HG03135 (cell line): ENCODE measurements around the gene RAB10.
A peak's percentile ranks its signal among the peaks of the same experiment; 100 is the strongest.
"Not testable (repeated sequence)": the region's sequence is repeated elsewhere in the genome, so short reads cannot be mapped to it uniquely, and the experiment has no call there.

Source experiments
- ATAC-seq: cut with Tn5 transposase; IDR thresholded peaks from one replicate; pipeline ENCODE4 v1.9.1; 2021; ENCODE audit warnings: mild to moderate bottlenecking, moderate library complexity; ENCODE audit not compliant: unreplicated experiment

RAB10 gene

DNA sequence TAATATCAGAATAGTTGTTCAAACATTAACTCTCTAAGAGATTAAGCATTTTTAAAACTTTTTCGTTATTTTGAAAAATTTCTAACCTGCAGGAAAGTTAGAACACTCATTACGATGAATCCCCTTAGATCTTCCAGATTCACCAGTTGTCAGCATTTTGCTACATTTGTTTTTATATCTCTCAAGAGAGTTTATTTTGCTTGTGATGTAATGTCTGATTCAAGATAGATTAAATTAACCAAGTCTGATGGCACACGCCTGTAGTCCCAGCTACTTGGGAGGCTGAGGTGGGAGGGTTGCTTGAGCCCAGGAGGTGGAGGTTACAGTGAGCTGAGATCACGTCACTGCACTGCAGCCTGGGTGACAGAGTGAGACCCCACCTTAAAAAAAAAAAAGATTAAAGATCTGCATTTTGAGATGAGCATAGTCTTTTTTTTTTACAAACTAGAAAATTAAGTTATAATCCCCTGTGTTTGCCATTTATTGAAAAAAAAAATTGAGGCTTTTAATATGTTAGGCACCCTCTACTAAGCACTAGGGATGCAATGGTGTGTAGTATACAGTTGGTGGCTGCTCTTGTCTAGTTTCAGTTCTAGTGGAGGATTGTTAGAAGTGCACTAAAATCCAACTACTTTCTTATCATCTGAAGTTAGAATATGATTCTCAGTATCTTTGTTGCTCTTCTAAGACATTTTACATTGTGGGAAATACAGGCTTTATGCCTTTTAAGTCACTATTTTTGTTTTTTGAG lies 20.9 kb downstream of the RAB10 start:
- no peak for ATAC-seq

DNA sequence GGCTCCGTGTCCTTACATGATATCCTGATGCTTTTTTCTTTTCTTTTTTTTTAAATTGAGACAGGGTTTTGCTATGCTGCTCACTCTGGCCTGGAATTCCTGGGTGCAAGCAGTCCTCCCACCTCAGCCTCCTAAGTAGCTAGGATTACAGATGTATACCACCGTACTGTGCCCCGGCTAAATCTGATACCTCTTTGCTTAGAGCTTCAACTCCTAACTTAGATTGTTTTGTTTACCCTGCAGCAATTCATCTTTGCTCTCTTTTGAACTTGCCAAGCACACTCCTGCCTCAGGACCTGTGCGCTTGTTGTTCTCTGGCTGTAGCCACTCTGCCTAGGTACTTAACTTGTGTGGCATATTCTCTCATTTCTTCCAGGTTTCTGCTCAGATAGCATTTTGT lies 24.5 kb downstream of the RAB10 start:
- no peak for ATAC-seq

DNA sequence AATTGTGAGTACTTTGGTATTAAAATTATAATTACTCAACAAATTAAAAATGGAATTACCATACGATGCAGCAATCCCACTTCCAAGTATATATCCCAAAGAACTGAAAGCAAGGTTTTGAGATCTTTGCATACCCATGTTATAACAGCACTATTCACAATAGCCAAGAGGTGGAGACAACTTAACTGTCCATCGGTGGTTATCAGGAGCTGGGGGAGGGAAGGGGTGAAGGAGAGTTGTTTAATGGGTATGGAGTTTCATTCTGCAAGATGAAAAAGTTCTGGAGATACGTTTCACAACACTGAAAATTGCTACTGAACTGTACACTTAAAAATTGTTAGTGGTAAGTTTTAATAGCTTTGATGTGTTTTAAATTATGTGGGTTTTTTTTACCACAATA lies 25.7 kb downstream of the RAB10 start:
- no peak for ATAC-seq

DNA sequence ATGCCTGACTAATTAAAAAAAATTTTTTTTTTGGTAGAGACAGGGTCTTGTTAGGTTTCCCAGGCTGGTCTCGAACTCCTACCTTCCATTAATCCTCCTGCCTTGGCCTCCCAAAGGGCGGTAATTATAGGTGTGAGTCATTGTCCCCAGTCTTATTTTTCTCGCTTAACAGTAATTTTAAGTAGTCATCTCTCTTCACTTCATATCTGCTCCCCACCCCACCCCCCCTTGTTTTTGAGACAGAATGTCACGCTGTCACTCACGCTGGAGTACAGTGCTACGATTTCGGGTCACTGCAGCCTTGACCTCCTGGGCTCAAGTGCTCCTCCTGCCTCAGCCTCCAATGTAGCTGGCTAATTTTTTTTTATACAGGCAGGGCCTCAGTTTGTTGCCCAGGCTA lies 27.7 kb downstream of the RAB10 start:
- ATAC-seq, result no peak

DNA sequence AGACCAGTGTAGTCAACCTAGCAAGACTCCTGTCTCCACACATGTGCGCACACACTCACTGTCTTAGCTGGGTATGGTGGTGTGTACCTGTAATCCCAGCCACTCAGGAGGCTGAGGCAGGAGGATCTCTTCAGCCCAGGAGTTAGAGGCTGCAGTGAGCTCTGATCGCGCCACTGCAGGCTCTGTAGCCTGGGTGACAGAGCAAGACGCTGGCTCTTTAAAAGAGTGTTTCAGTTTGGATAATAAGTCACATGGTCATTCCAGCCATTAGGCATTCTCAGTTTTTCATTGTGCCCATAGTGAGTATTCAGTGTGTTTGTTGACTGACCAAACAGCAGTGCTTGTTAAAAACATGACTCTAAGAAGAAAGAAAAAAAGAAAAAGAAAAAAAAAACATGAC lies 31.0 kb downstream of the RAB10 start:
- ATAC-seq, result no peak

DNA sequence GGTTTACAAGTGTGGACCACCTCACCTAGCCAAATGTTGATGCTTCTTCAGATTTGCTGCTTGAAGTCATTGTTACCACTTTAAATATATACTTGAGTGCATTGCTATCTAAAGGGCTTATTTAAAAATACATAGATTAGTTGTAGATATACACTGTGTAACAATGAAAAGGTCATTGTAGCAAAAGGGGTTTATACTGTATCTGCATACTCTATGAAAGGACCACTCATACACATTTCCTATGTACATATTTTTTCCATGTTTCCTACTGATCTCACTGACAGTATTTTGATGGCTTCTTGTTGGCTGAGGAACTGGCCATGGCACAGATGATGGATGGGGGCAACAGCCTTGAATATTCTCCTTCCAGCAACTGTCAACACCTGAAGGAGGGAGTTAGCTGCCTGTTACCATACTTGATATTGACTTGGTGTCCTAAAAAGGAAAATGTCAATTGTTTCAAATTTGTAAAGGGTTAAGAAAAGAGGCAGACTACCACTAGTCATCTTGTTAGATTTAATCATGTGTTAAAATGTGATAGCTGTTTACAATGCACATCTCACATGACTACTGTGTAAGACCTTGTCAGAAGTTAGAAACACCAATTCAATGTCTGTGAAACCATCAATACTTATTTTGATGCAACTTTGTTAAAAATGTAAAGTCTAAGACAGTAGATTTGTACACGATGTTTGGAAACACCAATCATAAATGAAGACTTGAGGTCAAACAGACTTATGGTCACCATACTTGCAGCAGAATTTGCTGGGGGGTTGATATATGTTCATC lies 33.5 kb downstream of the RAB10 start:
- no peak for ATAC-seq

DNA sequence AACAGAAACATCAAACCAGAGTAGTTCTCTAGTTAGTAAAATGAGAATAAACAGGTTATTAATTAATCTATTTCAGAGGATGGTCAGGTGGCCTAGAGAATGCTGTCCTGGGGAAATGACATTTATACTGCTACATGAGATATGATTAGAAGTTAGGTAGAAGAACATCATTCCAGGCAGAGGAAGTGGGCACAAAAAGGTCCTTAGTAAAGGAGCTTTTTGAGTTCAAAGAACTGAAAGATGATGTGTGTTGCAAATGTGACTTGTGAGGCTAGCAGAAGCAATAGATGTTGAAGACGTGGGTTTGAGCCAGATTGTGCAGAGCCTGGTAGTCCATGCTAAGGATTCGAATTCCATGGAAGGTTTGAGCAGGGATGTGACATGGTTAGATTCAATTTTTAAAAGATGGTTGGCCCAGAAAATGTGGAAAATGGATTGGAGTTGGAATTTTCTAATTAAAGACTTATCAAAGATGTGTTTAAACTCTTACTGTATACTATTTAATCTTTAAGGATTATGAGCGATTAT lies 34.2 kb downstream of the RAB10 start:
- no peak for ATAC-seq

DNA sequence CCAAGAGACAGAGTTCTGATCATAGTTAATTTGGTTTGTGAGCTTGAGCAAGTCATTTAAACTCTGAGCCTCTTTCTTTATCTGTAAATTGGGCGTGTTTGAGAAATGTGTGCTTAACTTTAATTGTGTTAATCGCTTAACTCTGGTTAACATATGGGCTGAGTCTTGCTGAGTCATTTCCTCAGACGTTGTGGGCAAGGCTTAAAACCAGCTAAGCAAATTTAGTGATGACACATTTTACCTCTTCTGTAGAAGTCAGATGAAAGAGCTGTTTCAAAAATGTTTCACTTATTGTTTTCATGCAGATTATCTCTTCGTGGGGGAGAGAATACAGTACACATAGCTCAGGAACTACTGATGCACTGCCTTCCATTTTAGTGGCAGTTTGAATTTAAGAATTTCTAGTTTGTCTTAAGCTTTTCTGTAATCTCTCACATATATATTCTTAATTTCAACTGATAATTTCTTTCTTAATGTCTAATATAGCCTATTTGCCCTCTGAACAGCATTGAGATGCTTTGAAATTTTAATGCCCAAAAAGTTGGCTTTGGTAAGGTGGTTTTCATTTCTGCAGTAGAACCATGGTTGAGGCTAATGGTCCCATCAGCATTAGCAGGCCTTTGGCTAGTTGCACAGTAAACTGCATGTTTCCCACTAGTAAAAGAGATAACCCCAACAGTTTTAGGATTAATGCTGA lies 34.9 kb downstream of the RAB10 start:
- peak; percentile 82 for ATAC-seq

DNA sequence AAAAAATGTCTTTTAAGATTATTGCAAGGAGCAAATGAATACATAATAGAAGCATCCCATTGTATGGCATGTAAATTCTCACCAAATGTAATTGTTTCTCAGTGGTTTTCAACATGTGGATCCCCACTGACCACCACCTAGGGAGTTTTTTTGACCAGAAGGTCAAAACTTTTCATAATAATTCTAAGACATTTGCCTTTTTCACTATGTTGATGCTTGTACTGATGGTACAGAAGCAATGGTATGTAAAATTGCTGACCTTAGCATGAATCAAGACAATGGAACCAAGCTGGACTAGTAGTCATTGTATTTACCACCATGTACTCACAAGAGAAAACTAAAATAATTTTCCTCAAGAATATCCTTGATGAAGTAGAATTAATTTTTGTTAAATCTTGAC lies 36.8 kb downstream of the RAB10 start:
- ATAC-seq, result no peak

DNA sequence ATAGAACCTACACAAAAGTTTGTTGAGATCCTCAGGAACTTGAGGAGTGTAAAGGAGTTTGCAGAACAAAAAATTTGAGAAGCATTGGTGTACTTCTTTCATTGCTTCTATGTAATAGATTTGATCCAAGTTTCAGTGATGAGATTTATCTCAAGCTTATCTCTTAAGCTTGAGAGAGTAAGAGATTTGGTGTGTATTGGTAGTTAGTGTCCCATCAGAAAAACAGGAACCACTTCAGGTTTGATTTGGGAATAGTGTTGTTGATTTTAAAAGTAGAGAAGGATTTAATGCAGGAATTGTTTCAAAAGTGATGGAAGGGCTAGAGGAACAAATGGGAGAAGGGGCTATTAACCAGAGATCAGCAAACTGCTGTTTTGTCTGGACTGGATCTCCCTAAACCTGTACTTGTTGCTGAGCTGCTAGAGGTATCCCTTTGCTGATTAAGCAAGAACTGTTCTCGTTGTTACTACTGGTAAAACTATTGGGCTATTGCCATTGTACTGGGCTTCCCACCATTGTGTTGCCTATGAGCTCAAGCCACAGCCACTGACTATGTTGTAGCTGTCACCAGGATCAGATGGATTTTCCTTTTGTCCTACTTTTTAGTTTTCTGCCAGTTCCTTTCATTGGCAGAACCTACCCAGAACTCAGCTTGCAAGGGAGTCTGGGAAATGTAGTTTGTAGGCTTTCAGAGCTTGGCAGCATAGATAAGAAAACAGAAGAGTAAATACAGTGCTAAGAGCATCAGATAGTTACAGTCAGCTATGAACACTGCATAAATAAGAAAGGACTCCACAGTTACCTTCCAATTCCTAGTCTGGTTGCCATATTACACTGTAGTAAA lies 39.3 kb downstream of the RAB10 start:
- no peak for ATAC-seq

DNA sequence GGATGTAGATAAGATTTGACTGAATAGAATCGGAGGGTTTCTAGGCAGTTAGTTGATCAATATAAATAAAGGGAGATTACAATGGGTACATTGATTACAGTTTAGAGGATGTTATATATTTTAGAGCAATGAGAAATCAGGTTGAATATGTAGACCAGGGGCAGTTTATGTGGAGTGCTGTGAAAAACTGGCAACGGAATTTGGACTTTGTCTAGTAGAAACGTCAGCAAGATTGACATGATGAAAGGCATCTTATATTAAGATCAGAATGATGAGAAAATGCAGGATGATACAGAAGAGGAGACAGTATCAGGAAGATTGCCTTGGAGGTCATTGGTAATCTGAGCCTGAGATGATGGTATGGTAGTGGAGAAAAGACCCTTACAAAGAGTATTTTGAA lies 39.9 kb downstream of the RAB10 start:
- ATAC-seq, result no peak

DNA sequence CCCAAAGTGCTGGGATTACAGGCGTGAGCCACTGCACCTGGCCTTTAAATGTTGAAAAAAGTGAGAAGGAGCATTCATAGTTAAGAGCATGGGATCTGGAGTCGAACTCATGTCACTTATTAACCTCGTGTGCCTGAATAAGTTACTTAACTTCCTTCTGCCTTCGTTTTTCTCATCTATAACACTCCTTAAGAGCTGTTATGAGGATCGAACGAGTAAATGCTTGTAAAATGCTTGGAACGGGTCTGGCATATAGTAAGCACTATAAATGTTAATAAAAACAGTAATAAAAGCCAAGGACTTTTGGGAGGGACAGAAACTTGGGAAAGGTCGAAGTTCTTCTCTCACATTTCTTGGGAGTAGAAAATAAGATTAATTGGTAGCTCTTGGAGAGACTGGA lies 40.8 kb downstream of the RAB10 start:
- no peak for ATAC-seq

DNA sequence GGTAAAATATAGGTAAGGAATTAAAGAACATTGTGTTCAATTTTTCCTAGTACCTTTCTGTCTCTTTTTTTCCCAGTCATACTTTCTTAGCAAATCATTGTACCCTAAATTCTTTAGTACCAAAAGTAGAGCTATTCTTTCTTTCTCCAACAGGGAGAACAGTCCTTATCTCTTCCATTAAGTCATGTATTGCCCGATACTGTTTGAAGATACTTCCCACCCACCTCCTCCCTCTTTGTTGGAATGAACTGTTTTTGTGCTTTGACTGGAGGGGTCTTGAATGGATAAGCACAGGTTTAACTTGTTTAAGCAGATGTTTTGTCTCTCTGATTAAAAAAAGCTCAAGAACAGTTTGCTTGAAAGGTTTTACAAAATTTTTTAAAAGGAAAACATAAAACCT lies 41.3 kb downstream of the RAB10 start:
- ATAC-seq, result no peak

DNA sequence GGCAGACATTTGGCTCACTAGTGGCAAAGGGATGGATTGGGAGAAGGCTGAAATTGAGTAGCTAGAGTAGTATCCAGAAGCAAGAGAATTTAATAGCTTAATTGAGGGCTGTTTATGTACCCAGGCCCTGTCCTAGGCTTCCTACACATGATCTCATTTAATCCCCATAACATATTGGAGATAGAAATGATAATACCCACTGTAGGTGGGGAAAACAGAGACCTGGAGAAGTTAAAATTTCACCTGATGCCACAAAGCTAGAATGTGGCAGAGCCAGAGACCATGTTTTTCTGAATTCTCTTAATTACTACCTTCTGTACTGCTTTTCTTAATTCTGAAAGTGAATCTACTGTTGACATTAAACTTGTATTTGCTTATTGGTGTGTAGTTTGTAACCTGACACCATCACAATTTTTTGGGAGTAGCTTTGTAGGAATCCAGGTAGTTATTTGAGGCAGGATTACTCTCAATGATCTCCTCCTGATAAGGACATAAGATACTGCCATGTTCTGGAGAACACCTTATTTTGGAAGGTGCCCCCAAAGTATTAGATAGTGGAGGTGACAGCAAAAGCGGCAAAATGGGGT lies 42.2 kb downstream of the RAB10 start:
- no peak for ATAC-seq

DNA sequence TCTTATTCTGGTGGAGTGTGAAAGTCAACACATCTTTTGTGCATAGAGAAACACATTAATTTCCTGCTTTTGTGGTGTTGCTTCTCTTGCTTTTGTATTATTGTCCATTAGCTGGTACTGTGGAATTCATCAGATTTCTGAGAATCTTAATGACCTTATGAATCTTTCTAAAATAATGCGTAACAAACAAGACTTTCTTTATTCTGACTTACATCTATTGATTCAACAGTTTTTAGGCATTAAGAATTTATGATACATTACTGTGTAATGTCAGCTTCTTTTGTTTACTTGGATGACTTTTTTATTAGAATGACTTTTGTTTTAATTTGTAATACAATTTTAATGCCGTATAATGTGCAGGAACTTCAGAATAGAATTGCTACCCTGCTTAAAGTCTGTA lies 43.4 kb downstream of the RAB10 start:
- ATAC-seq, result no peak

DNA sequence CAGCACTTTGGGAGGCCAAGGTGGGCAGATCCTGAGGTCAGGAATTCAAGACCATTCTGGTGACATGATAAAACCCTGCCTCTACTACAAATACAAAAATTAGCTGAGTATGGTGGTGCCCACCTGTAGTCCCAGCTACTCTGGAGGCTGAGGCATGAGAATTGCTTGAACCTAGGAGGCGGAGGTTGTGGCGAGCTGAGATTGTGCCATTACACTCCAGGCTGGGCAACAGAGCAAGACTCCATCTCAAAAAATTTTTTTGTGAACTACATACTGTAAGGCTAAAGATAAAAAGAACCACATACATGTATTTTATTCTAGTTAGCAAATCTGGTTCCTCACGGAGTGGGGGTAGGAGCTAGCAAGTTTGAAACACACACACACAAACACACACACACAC lies 45.1 kb downstream of the RAB10 start:
- ATAC-seq, result no peak

DNA sequence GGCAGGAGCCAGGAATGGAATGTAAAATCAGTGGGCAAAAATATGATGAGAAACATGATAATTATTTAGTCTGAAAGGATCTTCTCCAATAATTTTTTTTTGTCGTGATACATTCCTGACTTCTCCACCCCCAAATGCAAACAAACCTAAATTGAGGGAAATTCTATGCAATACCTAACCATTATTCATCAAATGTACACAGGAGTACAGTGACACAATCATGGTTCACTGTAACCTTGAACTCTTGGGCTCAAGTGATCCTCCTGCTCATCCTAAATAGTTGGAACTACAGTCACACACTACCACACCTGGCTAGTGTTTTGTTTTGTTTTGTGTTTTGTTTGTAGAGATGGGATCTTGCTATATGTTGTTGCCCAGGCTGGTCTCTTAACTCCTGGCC lies 46.5 kb downstream of the RAB10 start:
- ATAC-seq, result no peak

DNA sequence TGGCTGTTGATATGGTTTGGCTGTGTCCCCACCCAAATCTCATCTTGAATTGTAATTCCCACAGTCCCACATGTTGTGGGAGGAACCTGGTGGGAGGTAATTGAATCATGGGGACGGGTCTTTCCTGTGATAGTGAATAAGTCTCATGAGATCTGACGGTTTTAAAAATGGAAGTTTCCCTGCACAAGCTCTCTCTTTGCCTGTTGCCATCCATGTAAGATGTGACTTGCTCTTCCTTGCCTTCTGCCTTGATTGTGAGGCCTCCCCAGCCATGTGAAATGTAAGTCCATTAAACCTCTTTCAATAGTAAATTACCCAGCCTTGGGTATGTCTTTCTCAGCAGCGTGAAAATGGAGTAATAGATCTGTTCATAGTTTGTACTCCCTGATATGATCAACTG lies 47.0 kb downstream of the RAB10 start:
- not testable (repeated sequence) for ATAC-seq

DNA sequence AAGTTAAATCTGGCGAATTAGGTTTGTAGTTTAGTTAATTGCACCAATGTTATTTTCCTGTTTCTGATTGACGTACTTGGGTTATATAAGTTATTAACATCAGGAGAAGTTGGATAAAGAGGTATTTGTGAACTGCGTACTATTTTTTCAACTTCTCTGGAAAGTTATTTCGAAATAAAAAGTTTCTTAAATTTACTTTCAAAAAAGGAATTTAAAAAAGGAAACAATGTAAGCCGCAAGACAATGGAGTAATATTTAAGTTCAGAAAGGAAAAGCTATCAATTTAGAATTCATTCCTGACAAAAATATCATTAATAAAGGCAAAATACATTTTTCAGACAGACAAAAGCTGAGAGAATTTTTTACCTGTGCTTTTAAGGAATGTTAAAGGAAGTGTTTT lies 47.7 kb downstream of the RAB10 start:
- ATAC-seq, result no peak

DNA sequence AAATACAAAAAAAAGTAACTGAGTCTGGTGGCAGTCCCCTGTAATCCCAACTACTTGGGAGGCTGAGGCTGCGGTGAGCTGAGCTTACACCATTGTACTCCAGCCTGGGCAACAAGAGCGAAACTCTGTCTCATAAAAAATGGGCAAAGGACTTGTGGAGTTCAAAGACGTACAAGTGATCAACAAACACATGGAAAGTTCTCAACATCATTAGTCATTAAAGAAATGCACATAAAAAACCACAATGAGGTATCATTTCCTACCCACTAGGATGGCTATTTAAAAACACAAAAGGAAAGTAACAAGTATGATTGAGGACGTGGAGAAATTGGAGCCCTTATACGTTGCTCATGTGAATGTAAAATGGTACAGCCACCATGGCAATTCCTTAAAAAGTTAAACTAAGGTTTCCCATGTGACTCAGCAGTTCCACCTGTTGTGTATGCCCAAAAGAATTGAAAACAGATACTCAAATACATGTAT lies 52.3 kb downstream of the RAB10 start:
- no peak for ATAC-seq
